ENCODE data around the gene LCN10.

LCN10 gene

GRCh38 chr9:136700304-136700703 is 42.4 kb downstream of the LCN10 start:
- no peak for DNase-seq (ENCODE audit: low spot score)

GRCh38 chr9:136698635-136699246 is 44.0 kb downstream of the LCN10 start:
- DNase-seq (ENCODE audit: low spot score): no peak

GRCh38 chr9:136697821-136698526 is 44.8 kb downstream of the LCN10 start:
- DNase-seq (ENCODE audit: low spot score): no peak

- DNase-seq (ENCODE audit: low spot score): no peak
These were observed 45.5 kb downstream of the LCN10 start for GRCh38 chr9:136697146-136697820.

- no peak for DNase-seq (ENCODE audit: low spot score)
These were observed 46.2 kb downstream of the LCN10 start for GRCh38 chr9:136696502-136696901.

- no peak for DNase-seq (ENCODE audit: low spot score)
These were observed 46.8 kb downstream of the LCN10 start for GRCh38 chr9:136695955-136696354.

GRCh38 chr9:136695435-136695895 is 47.3 kb downstream of the LCN10 start:
- DNase-seq (ENCODE audit: low spot score): no peak

- DNase-seq (ENCODE audit: low spot score): no peak
These were observed 47.9 kb downstream of the LCN10 start for GRCh38 chr9:136694872-136695247.

- DNase-seq (ENCODE audit: low spot score): no peak
These were observed 48.4 kb downstream of the LCN10 start for GRCh38 chr9:136694163-136694871.

- DNase-seq (ENCODE audit: low spot score): no peak
These were observed 49.1 kb downstream of the LCN10 start for GRCh38 chr9:136693490-136694162.

GRCh38 chr9:136693135-136693489 is 49.6 kb downstream of the LCN10 start:
- DNase-seq (ENCODE audit: low spot score): no peak

- DNase-seq (ENCODE audit: low spot score): no peak
These were observed 50.3 kb downstream of the LCN10 start for GRCh38 chr9:136692185-136693134.

- DNase-seq (ENCODE audit: low spot score): no peak
These were observed 51.2 kb downstream of the LCN10 start for GRCh38 chr9:136691316-136692184.

- DNase-seq (ENCODE audit: low spot score): no peak
These were observed 51.9 kb downstream of the LCN10 start for GRCh38 chr9:136690806-136691261.

- DNase-seq (ENCODE audit: low spot score): no peak
These were observed 52.5 kb downstream of the LCN10 start for GRCh38 chr9:136690104-136690805.

- DNase-seq (ENCODE audit: low spot score): no peak
These were observed 53.7 kb downstream of the LCN10 start for GRCh38 chr9:136689108-136689460.

- DNase-seq (ENCODE audit: low spot score): no peak
These were observed 54.2 kb downstream of the LCN10 start for GRCh38 chr9:136688274-136689107.
